Esophagus muscularis mucosa (tissue), 4 donors: Measurements from ENCODE around the gene MYO1B.

Experiments used
- CTCF ChIP-seq, 3 experiments: fragments of 200-600 bp in 2 of 3; fragments of 450-650 bp in 1 of 3; sonication (generic) in 2 of 3; IDR thresholded peaks; one replicate each; pipeline ENCODE4 v1.5.1; 2017 to 2019; ENCODE audit warnings: antibody characterized with exemption in 3 of 3, mild to moderate bottlenecking in 2 of 3, moderate library complexity in 1 of 3
- EP300 ChIP-seq: sonication (generic); formaldehyde crosslinking; IDR thresholded peaks from one replicate; pipeline ENCODE4 v1.6.1; 2017; ENCODE audit warnings: antibody characterized with exemption
- POLR2AphosphoS5 ChIP-seq, 2 donors: sonication (generic); formaldehyde crosslinking; IDR thresholded peaks; one replicate each; pipeline ENCODE4 v1.6.1; 2017; ENCODE audit warnings: antibody characterized with exemption in 2 of 2

GRCh38 chr2:191233533-191233932, 11.7 kb upstream of the MYO1B start:
- TF ChIP-seq CTCF (IDR thresholded peaks at IDR 0.05) (no peak), POLR2AphosphoS5 (IDR thresholded peaks at IDR 0.05) (no peak), EP300 (no peak)
